KG1 (cell line): ENCODE measurements around the gene B4GALT3.
A peak's percentile ranks its signal among the peaks of the same experiment; 100 is the strongest.

Experiments
- DNase-seq: peaks from one replicate; lab custom pipeline; 2025; lab: John Stamatoyannopoulos, UW

B4GALT3 gene

GRCh38 chr1:161188381-161188780 lies 11.1 kb upstream of the B4GALT3 start:
- no peak for DNase-seq

- no peak for DNase-seq
These were observed 10.0 kb upstream of the B4GALT3 start for GRCh38 chr1:161187311-161187710.

- peak; percentile 71 for DNase-seq
These were observed 8.5 kb upstream of the B4GALT3 start for GRCh38 chr1:161185732-161186311.

- peak; percentile 90 for DNase-seq
These were observed 8.0 kb upstream of the B4GALT3 start for GRCh38 chr1:161185282-161185682.

GRCh38 chr1:161182214-161182613 lies 4.9 kb upstream of the B4GALT3 start:
- no peak for DNase-seq

- DNase-seq = peak; percentile 22
These were observed 3.3 kb upstream of the B4GALT3 start for GRCh38 chr1:161180639-161181038.

- DNase-seq = no peak
These were observed 2.4 kb upstream of the B4GALT3 start for GRCh38 chr1:161179698-161180097.

- DNase-seq = no peak
These were observed 583 bp upstream of the B4GALT3 start for GRCh38 chr1:161177936-161178244.

- no peak for DNase-seq
These were observed 717 bp downstream of the B4GALT3 start for GRCh38 chr1:161176468-161177111.

- no peak for DNase-seq
These were observed 1.4 kb downstream of the B4GALT3 start for GRCh38 chr1:161175771-161176453.

- DNase-seq = no peak
These were observed 2.4 kb downstream of the B4GALT3 start for GRCh38 chr1:161174911-161175310.

GRCh38 chr1:161173711-161174110 lies 3.6 kb downstream of the B4GALT3 start:
- no peak for DNase-seq

GRCh38 chr1:161172776-161173376 lies 4.4 kb downstream of the B4GALT3 start:
- no peak for DNase-seq

GRCh38 chr1:161172349-161172748 lies 5.0 kb downstream of the B4GALT3 start:
- DNase-seq = no peak

GRCh38 chr1:161171696-161172095 lies 5.6 kb downstream of the B4GALT3 start:
- no peak for DNase-seq

GRCh38 chr1:161171191-161171590 lies 6.1 kb downstream of the B4GALT3 start:
- DNase-seq = no peak

GRCh38 chr1:161168906-161169305 lies 8.4 kb downstream of the B4GALT3 start:
- no peak for DNase-seq

GRCh38 chr1:161166669-161167548 lies 10.4 kb downstream of the B4GALT3 start:
- DNase-seq = no peak

- peak; percentile 96 for DNase-seq
These were observed 11.3 kb downstream of the B4GALT3 start, which contains the start of gene PPOX for GRCh38 chr1:161165742-161166668. PPOX (plus strand) TSS chr1:161166426; CDS start chr1:161166848, 422 bp downstream.

GRCh38 chr1:161164901-161165610 lies 12.3 kb downstream of the B4GALT3 start:
- no peak for DNase-seq
